ENCODE results near the gene USP31. TPM values are rescaled to one million over a fixed set of nuclear protein-coding genes. Genes with fewer than 3 reads are reported as not detected.

Gene USP31, protein sequence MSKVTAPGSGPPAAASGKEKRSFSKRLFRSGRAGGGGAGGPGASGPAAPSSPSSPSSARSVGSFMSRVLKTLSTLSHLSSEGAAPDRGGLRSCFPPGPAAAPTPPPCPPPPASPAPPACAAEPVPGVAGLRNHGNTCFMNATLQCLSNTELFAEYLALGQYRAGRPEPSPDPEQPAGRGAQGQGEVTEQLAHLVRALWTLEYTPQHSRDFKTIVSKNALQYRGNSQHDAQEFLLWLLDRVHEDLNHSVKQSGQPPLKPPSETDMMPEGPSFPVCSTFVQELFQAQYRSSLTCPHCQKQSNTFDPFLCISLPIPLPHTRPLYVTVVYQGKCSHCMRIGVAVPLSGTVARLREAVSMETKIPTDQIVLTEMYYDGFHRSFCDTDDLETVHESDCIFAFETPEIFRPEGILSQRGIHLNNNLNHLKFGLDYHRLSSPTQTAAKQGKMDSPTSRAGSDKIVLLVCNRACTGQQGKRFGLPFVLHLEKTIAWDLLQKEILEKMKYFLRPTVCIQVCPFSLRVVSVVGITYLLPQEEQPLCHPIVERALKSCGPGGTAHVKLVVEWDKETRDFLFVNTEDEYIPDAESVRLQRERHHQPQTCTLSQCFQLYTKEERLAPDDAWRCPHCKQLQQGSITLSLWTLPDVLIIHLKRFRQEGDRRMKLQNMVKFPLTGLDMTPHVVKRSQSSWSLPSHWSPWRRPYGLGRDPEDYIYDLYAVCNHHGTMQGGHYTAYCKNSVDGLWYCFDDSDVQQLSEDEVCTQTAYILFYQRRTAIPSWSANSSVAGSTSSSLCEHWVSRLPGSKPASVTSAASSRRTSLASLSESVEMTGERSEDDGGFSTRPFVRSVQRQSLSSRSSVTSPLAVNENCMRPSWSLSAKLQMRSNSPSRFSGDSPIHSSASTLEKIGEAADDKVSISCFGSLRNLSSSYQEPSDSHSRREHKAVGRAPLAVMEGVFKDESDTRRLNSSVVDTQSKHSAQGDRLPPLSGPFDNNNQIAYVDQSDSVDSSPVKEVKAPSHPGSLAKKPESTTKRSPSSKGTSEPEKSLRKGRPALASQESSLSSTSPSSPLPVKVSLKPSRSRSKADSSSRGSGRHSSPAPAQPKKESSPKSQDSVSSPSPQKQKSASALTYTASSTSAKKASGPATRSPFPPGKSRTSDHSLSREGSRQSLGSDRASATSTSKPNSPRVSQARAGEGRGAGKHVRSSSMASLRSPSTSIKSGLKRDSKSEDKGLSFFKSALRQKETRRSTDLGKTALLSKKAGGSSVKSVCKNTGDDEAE (N-terminal part only)
- total RNA-seq, result 10 to 100 TPM in 2 of 6 experiments, 1 to 10 TPM in 4; 7.1 to 12.8 (median 9.0) TPM
- long read RNA-seq, result 0 reads

DNA sequence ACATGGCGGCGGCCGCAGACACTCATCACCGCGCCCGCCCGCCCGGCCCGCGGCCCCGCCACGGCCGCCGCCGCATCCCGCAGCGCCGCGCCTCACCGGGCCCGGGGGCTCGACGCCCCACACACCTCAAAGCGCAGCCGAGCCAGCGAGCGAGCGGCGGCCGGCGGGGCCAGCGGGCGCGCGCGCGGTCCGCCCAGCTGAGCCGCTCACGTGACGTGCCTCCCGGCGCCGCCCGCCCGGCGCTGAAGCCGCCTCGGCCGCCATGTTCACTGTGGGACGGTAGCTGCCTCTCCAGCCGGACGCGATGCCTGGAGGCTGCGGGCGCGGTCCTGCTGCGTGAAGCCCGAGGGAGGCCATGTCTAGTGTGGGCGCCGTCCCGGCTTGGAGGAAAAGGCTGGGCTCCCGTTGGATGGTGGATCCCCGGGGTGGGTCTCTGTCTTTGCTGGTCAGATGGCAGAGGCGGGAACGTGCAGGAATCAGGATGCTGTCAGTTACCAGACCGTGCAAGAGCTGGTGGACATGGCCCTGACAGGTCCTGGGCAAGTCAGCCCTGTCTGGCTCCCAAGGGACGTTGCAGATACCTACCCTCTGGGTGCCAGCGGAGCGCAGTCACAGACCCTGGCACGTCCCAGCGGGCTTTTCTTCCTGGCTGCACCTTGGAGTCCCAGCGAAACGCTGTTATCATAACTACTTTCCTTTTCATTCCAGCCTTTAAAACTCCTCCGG lies at the start of gene USP31:
Gene USP31 (minus strand): TSS at position 186 of the 726 bp plus-strand sequence. CDS start 182 bp downstream, at position 4.
- no peaks in the 10 kb centered on the region for H3K9me3 ChIP-seq
- TF ChIP-seq, protein P1, sequence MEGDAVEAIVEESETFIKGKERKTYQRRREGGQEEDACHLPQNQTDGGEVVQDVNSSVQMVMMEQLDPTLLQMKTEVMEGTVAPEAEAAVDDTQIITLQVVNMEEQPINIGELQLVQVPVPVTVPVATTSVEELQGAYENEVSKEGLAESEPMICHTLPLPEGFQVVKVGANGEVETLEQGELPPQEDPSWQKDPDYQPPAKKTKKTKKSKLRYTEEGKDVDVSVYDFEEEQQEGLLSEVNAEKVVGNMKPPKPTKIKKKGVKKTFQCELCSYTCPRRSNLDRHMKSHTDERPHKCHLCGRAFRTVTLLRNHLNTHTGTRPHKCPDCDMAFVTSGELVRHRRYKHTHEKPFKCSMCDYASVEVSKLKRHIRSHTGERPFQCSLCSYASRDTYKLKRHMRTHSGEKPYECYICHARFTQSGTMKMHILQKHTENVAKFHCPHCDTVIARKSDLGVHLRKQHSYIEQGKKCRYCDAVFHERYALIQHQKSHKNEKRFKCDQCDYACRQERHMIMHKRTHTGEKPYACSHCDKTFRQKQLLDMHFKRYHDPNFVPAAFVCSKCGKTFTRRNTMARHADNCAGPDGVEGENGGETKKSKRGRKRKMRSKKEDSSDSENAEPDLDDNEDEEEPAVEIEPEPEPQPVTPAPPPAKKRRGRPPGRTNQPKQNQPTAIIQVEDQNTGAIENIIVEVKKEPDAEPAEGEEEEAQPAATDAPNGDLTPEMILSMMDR (IDR thresholded peaks at IDR 0.05), result no peak
- peak; percentile 51 for TF ChIP-seq POLR2A (IDR thresholded peaks at IDR 0.05)
- no peaks in the 10 kb centered on the region for H3K27me3 ChIP-seq
- ATAC-seq (peak; percentile 96 to 98 (median 97)), DNase-seq (peak; percentile 97 to 98 (median 97))
- no peaks in the 10 kb centered on the region for H3K36me3 ChIP-seq
- peaks cover 0 to 4% (median 0%) of the 10 kb centered on the region in 4 donors for H3K4me1 ChIP-seq
- under 1% methylated on average over 28 of the region's 75 CpGs for WGBS (ENCODE audit: insufficient coverage, low coverage, low lambda C conversion rate, missing lambda C conversion rate)
- intact Hi-C loops (cut with DNase I), result no loop called here
- peak within 1 kb of the TSS; percentile 63 to 73 (median 70) for H3K4me3 ChIP-seq
- peak within 1 kb of the TSS; percentile 84 to 95 (median 91) for H3K27ac ChIP-seq

DNA sequence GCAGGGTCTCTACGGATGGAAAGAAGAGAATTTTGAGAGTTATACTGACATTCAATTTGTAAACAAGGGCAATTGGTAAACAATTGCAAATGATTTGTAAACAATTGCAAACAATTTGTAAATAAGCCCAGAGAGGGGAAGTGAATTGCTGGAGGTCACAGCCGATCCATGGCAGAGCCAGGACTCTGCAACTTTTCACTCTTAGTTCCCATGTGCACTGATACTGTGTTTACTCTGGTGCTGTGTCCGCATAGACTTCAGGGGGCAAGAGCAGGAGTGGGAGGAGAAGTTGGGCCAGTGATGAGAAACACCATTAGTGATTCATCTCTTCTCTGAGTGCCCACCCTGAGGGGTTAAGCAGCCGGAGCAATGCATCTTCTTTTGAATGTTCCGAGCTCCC lies 47.3 kb upstream of the USP31 start:
- DNase-seq (no peak), ATAC-seq (no peak)
- H3K27ac ChIP-seq, result no peak overlapping the region
- H3K36me3 ChIP-seq, result no peaks in the 10 kb centered on the region
- H3K9me3 ChIP-seq, result no peaks in the 10 kb centered on the region
- no peaks in the 10 kb centered on the region for H3K27me3 ChIP-seq
- H3K4me3 ChIP-seq, result no peak overlapping the region
- no peak for TF ChIP-seq POLR2A (IDR thresholded peaks at IDR 0.05)
- TF ChIP-seq, protein P1 (IDR thresholded peaks at IDR 0.05), result no peak
- 24% methylated on average over 5 of the region's 5 CpGs for WGBS (ENCODE audit: insufficient coverage, low coverage, low lambda C conversion rate, missing lambda C conversion rate)
- no peaks in the 10 kb centered on the region for H3K4me1 ChIP-seq
- intact Hi-C loops (cut with DNase I), result loop anchor here in 1 of 2 donors (10.0 kb wide), 1 partner anchor 302 kb away; no protein-coding TSS in a partner anchor

DNA sequence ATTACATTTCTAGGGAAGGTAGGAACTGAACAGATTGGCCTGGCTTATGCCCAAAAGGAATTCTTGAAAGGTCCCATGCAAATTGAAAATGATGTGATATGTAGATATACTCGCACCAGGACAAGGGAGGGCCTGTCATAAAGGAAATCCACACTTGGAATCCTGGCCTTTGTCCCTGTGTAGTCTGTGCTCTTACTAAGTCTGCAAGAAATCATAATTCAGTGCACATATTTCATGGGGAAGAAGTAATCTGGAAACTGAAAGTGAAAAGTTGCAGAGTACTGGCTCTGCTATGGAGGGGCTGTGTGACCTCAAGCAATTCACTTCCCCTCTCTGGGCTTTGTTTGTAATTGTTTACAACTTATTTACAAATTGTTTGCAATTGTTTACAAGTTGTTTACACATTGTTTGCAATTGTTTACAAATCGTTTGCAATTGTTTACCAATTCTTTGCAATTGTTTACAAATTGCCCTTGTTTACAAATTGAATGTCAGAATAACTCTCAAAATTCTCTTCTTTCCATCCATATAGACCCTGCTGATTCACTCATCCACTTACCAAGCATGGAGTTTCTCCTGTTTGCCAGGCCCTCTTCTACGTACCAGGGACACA lies 46.2 kb upstream of the USP31 start:
- H3K27me3 ChIP-seq, result no peaks in the 10 kb centered on the region
- TF ChIP-seq POLR2A (IDR thresholded peaks at IDR 0.05), result no peak
- TF ChIP-seq, protein P1 (IDR thresholded peaks at IDR 0.05), result no peak
- ATAC-seq (peak in 3 of 4 donors; percentile 34 to 56 (median 50)), DNase-seq (no peak)
- no peaks in the 10 kb centered on the region for H3K36me3 ChIP-seq
- H3K4me1 ChIP-seq, result no peaks in the 10 kb centered on the region
- H3K27ac ChIP-seq, result no peak overlapping the region
- H3K9me3 ChIP-seq, result no peaks in the 10 kb centered on the region
- WGBS (ENCODE audit: insufficient coverage, low coverage, low lambda C conversion rate, missing lambda C conversion rate), result 35% methylated on average over 3 of the region's 3 CpGs
- no peak overlapping the region for H3K4me3 ChIP-seq
- intact Hi-C loops (cut with DNase I), result loop anchor here in 1 of 2 donors (10.0 kb wide), 1 partner anchor 301 kb away; no protein-coding TSS in a partner anchor

All from right lobe of liver (tissue), 6 donors.